DOHH2 (cell line): ENCODE measurements around the gene TFF3.
A peak's percentile ranks its signal among the peaks of the same experiment; 100 is the strongest.

Source experiments
- H3F3A ChIP-seq: fragments of 200-600 bp; sonication (generic), shearing (Covaris generic); 2 replicates; pipeline ENCODE4 v1.6.0; 2016; ENCODE audit warnings: antibody characterized with exemption, mild to moderate bottlenecking; ENCODE audit not compliant: control insufficient read depth, insufficient read depth
- H3K27ac ChIP-seq: fragments of 200-600 bp; sonication (generic); 2 replicates; pipeline ENCODE4 v1.5.1; 2014; ENCODE audit warnings: low read depth, mild to moderate bottlenecking, low read length, moderate library complexity
- H3K27me3 ChIP-seq: fragments of 200-600 bp; sonication (generic); 2 replicates; pipeline ENCODE4 v1.6.1; 2014; ENCODE audit warnings: mild to moderate bottlenecking, low read length, mixed read lengths; ENCODE audit not compliant: control insufficient read depth
- H3K36me3 ChIP-seq: fragments of 200-600 bp; sonication (generic); 2 replicates; pipeline ENCODE4 v1.6.1; 2014; ENCODE audit warnings: mild to moderate bottlenecking, low read length, moderate library complexity, mixed read lengths; ENCODE audit not compliant: control insufficient read depth
- H3K4me1 ChIP-seq: fragments of 200-600 bp; sonication (generic); 2 replicates; pipeline ENCODE4 v1.6.1; 2014; ENCODE audit warnings: mild to moderate bottlenecking, low read length, mixed read lengths; ENCODE audit not compliant: control insufficient read depth
- H3K4me2 ChIP-seq: fragments of 200-600 bp; sonication (generic); 2 replicates; pipeline ENCODE4 v1.6.0; 2014; ENCODE audit warnings: mild to moderate bottlenecking, low read length, moderate library complexity
- H3K4me3 ChIP-seq: fragments of 200-600 bp; sonication (generic); 2 replicates; pipeline ENCODE4 v1.5.1; 2014; ENCODE audit warnings: mild to moderate bottlenecking, low read length, mixed read lengths
- H3K79me2 ChIP-seq: fragments of 200-600 bp; sonication (generic); 2 replicates; pipeline ENCODE4 v1.6.1; 2014; ENCODE audit warnings: mild to moderate bottlenecking, low read length, mixed read lengths; ENCODE audit not compliant: control insufficient read depth
- H3K9me2 ChIP-seq: fragments of 200-600 bp; sonication (generic); replicated peaks from 2 replicates; pipeline ENCODE4 v1.6.1; 2014; ENCODE audit warnings: mild to moderate bottlenecking, low read length, mixed read lengths; ENCODE audit not compliant: control insufficient read depth
- H3K9me3 ChIP-seq: fragments of 200-600 bp; sonication (generic); 2 replicates; pipeline ENCODE4 v1.6.1; 2014; ENCODE audit warnings: antibody characterized with exemption, low read length, mixed read lengths; ENCODE audit not compliant: control insufficient read depth, insufficient read depth
- H4K20me1 ChIP-seq: fragments of 200-600 bp; sonication (generic); 2 replicates; pipeline ENCODE4 v1.6.0; 2014; ENCODE audit warnings: low read depth, mild to moderate bottlenecking, antibody characterized with exemption, low read length, moderate library complexity; ENCODE audit not compliant: control insufficient read depth, insufficient read depth
- EZH2phosphoT487 ChIP-seq: fragments of 200-600 bp; sonication (generic); IDR thresholded peaks from 2 replicates; pipeline ENCODE4 v1.6.1; 2017; ENCODE audit warnings: borderline replicate concordance, mild to moderate bottlenecking, antibody characterized with exemption, low read length, moderate library complexity, mixed read lengths
- TF ChIP-seq, protein P1 (sequence below): fragments of 200-600 bp; sonication (generic); IDR thresholded peaks from one replicate; pipeline ENCODE4 v1.5.1; 2014; ENCODE audit warnings: antibody characterized with exemption, mild to moderate bottlenecking, low read depth, low read length; ENCODE audit not compliant: poor library complexity, severe bottlenecking

Gene TFF3

GRCh38 chr21:42362700-42363099 lies 47.5 kb upstream of the TFF3 start:
- H3K4me2 ChIP-seq = peak overlapping the region; percentile 44

DNA sequence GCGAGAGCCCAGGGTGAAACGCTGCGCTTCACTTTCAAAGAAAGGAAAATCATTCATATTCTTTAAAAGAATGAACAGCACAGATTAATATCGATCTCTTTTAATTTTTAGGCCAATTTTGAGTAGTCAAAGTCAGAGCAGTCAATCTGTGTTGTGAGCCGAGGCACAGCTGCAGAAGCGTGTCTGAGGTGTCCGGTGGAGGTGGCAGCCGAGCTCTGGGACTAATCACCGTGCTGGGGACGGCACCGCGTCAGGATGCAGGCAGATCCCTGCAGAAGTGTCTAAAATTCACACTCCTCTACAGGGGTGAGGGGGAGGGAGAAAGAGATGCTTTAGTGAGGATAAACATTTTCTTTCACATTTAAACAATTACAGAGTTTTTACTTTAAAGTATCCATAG lies 47.0 kb upstream of the TFF3 start:
- H3K27me3 ChIP-seq = peaks cover 29% of the 10 kb centered on the region
- TF ChIP-seq EZH2phosphoT487 = no peak
- TF ChIP-seq, protein P1, sequence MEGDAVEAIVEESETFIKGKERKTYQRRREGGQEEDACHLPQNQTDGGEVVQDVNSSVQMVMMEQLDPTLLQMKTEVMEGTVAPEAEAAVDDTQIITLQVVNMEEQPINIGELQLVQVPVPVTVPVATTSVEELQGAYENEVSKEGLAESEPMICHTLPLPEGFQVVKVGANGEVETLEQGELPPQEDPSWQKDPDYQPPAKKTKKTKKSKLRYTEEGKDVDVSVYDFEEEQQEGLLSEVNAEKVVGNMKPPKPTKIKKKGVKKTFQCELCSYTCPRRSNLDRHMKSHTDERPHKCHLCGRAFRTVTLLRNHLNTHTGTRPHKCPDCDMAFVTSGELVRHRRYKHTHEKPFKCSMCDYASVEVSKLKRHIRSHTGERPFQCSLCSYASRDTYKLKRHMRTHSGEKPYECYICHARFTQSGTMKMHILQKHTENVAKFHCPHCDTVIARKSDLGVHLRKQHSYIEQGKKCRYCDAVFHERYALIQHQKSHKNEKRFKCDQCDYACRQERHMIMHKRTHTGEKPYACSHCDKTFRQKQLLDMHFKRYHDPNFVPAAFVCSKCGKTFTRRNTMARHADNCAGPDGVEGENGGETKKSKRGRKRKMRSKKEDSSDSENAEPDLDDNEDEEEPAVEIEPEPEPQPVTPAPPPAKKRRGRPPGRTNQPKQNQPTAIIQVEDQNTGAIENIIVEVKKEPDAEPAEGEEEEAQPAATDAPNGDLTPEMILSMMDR = no peak
- peaks cover 6% of the 10 kb centered on the region for H3K9me3 ChIP-seq
- H3K79me2 ChIP-seq = no peaks in the 10 kb centered on the region
- no peaks in the 10 kb centered on the region for H3F3A ChIP-seq
- H4K20me1 ChIP-seq = no peaks in the 10 kb centered on the region
- peaks cover 22% of the 10 kb centered on the region for H3K4me1 ChIP-seq
- no peaks in the 10 kb centered on the region for H3K9me2 ChIP-seq
- no peak overlapping the region for H3K27ac ChIP-seq
- no peaks in the 10 kb centered on the region for H3K36me3 ChIP-seq
- peak overlapping the region; percentile 44 for H3K4me2 ChIP-seq
- peak overlapping the region; percentile 15; the same call in 1 of the 2 replicates for H3K4me3 ChIP-seq

More at GRCh38 chr21:42362700-42363099, 47.5 kb upstream of the TFF3 start:
- peaks cover 29% of the 10 kb centered on the region for H3K27me3 ChIP-seq
- H3K36me3 ChIP-seq = no peaks in the 10 kb centered on the region
- no peaks in the 10 kb centered on the region for H3F3A ChIP-seq
- H3K27ac ChIP-seq = no peak overlapping the region
- no peaks in the 10 kb centered on the region for H3K79me2 ChIP-seq
- no peak for TF ChIP-seq EZH2phosphoT487
- TF ChIP-seq, protein P1 = no peak
- H3K4me1 ChIP-seq = peaks cover 22% of the 10 kb centered on the region
- no peaks in the 10 kb centered on the region for H4K20me1 ChIP-seq
- peaks cover 6% of the 10 kb centered on the region for H3K9me3 ChIP-seq
- H3K4me3 ChIP-seq = peak overlapping the region; percentile 15; the same call in 1 of the 2 replicates
- no peaks in the 10 kb centered on the region for H3K9me2 ChIP-seq

DNA sequence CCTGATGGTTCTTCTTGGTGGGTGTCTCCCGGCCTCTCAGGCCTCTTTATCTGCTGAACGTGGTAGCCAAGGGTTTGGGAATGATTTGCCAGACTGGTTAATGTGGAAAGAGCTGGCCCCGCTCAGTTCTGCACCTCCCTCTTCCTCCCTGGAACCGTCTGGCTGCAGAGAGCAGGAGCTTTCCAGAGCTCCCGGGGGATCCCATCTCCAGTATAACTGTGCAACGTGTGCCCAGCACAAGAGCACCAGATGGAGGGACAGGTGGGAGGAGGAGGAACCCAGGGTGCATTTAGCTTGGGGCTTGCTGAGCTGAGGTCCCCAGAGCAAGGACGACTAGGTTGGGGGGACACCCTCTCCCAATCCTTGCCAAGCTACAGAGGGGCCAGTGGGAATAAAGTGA lies 46.1 kb upstream of the TFF3 start:
- Histone ChIP-seq H3K9me3 (peaks cover 6% of the 10 kb centered on the region), H3K36me3 (no peaks in the 10 kb centered on the region), H3K27ac (no peak overlapping the region), H3K4me1 (peaks cover 22% of the 10 kb centered on the region), H3K4me3 (no peak overlapping the region), H3K79me2 (no peaks in the 10 kb centered on the region), H3F3A (no peaks in the 10 kb centered on the region), H3K4me2 (no peak overlapping the region), H3K9me2 (no peaks in the 10 kb centered on the region), H3K27me3 (peaks cover 33% of the 10 kb centered on the region), H4K20me1 (no peaks in the 10 kb centered on the region)
- TF ChIP-seq, protein P1 = no peak
- no peak for TF ChIP-seq EZH2phosphoT487

DNA sequence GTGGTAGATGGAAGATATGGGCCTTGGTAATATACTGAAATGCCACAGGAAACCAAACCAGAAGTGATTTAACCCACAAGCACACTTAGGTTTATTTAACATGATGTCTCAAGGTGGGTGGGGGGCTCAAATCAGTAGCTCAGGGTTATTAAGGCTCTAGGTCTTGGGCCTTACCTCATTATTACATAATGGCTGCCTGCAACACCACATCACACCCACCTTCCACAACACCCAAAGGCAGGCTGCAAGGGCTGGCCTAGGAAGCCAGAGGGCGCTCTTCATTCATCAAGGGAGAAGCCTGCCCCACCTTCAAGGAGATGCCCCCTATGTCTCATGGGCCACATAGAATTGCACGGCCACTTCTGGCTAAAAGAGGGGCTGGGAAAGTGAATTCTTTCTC lies 45.1 kb upstream of the TFF3 start:
- no peaks in the 10 kb centered on the region for H3K36me3 ChIP-seq
- no peak overlapping the region for H3K4me3 ChIP-seq
- peaks cover 30% of the 10 kb centered on the region for H3K27me3 ChIP-seq
- TF ChIP-seq, protein P1 = peak; percentile 67
- no peak for TF ChIP-seq EZH2phosphoT487
- no peaks in the 10 kb centered on the region for H3K9me2 ChIP-seq
- no peaks in the 10 kb centered on the region for H3K79me2 ChIP-seq
- H3K9me3 ChIP-seq = peaks cover 6% of the 10 kb centered on the region
- H4K20me1 ChIP-seq = no peaks in the 10 kb centered on the region
- peaks cover 16% of the 10 kb centered on the region for H3K4me1 ChIP-seq
- H3K4me2 ChIP-seq = no peak overlapping the region
- H3K27ac ChIP-seq = no peak overlapping the region
- H3F3A ChIP-seq = no peaks in the 10 kb centered on the region
